ENCODE results near the gene PTPN22. TPM values are rescaled to one million over a fixed set of nuclear protein-coding genes. Genes with fewer than 3 reads are reported as not detected.

PTPN22 gene
- total RNA-seq, 3 donors from 2014 or later (not counting 1 experiment from before 2014, with no cell fraction given): 98.4 to 122 (median 104) TPM

- Mint-ChIP-seq H3K36me3 (no peaks in the 10 kb centered on the region), H3K27ac (no peak overlapping the region), H3K27me3 (ENCODE audit: low read depth in 2 of 2) (no peaks in the 10 kb centered on the region), H3K4me3 (peak overlapping the region; percentile 83), H3K9me3 (no peaks in the 10 kb centered on the region), H3K4me1 (peaks cover 30 to 32% of the 10 kb centered on the region in 2 donors)
- ATAC-seq (peak; percentile 91 to 95 (median 95)), DNase-seq (peak; percentile 24 to 81)
- TF ChIP-seq CTCF (IDR thresholded peaks at IDR 0.05): no peak
- H3K4me3 ChIP-seq (ENCODE audit: low read length): no peak overlapping the region
- H3K27ac ChIP-seq (ENCODE audit: low read length): peak overlapping the region; percentile 80
- no peaks in the 10 kb centered on the region for H3K27me3 ChIP-seq (ENCODE audit: control insufficient read depth, insufficient read depth, low read length)
- 3% methylated on average over 3 of the region's 4 CpGs for WGBS (ENCODE audit: insufficient coverage)
- intact Hi-C loops (cut with micrococcal nuclease): loop anchor here (1.0 kb wide), 1 partner anchor 29 kb away; the partner anchor contains the start of gene RSBN1
- H3K36me3 ChIP-seq (ENCODE audit: control insufficient read depth, insufficient read depth, low read length): no peaks in the 10 kb centered on the region
- H3K4me1 ChIP-seq (ENCODE audit: control insufficient read depth, insufficient read depth, low read length): peaks cover 19% of the 10 kb centered on the region
- H3K9me3 ChIP-seq (ENCODE audit: control insufficient read depth, insufficient read depth, low read length): no peaks in the 10 kb centered on the region
These were observed 88.0 kb downstream of the PTPN22 start for GRCh38 chr1:113783254-113784103.

- DNase-seq: no peak
- ATAC-seq: no peak
- H3K9me3 ChIP-seq (ENCODE audit: control insufficient read depth, insufficient read depth, low read length): no peaks in the 10 kb centered on the region
- H3K4me1 ChIP-seq (ENCODE audit: control insufficient read depth, insufficient read depth, low read length): peaks cover 19% of the 10 kb centered on the region
- H3K36me3 ChIP-seq (ENCODE audit: control insufficient read depth, insufficient read depth, low read length): no peaks in the 10 kb centered on the region
- intact Hi-C loops (cut with micrococcal nuclease): no loop called here
- no peak overlapping the region for H3K27ac Mint-ChIP-seq
- no peak for TF ChIP-seq CTCF (IDR thresholded peaks at IDR 0.05)
- H3K36me3 Mint-ChIP-seq: no peaks in the 10 kb centered on the region
- WGBS (ENCODE audit: insufficient coverage): 50% methylated on average over 1 of the region's 2 CpGs
- H3K27me3 ChIP-seq (ENCODE audit: control insufficient read depth, insufficient read depth, low read length): no peaks in the 10 kb centered on the region
- H3K4me3 Mint-ChIP-seq: no peak overlapping the region
- peaks cover 26 to 33% of the 10 kb centered on the region in 2 donors for H3K4me1 Mint-ChIP-seq
- H3K27me3 Mint-ChIP-seq (ENCODE audit: low read depth in 2 of 2): no peaks in the 10 kb centered on the region
- no peak overlapping the region for H3K4me3 ChIP-seq (ENCODE audit: low read length)
- no peaks in the 10 kb centered on the region for H3K9me3 Mint-ChIP-seq
- peak overlapping the region; percentile 80 for H3K27ac ChIP-seq (ENCODE audit: low read length)
These were observed 89.1 kb downstream of the PTPN22 start for GRCh38 chr1:113782406-113782805.

GRCh38 chr1:113780374-113781146 lies 91.0 kb downstream of the PTPN22 start:
- Mint-ChIP-seq H3K4me3 (no peak overlapping the region), H3K4me1 (peaks cover 13 to 28% of the 10 kb centered on the region in 2 donors), H3K27ac (no peak overlapping the region), H3K27me3 (ENCODE audit: low read depth in 2 of 2) (no peaks in the 10 kb centered on the region), H3K9me3 (no peaks in the 10 kb centered on the region), H3K36me3 (no peaks in the 10 kb centered on the region)
- intact Hi-C loops (cut with micrococcal nuclease): loop anchor here (2.0 kb wide), 1 partner anchor 22 kb away; the partner anchor contains the start of gene PHTF1
- H3K27me3 ChIP-seq (ENCODE audit: control insufficient read depth, insufficient read depth, low read length): no peaks in the 10 kb centered on the region
- peak overlapping the region; percentile 73 for H3K27ac ChIP-seq (ENCODE audit: low read length)
- peaks cover 15% of the 10 kb centered on the region for H3K36me3 ChIP-seq (ENCODE audit: control insufficient read depth, insufficient read depth, low read length)
- H3K4me3 ChIP-seq (ENCODE audit: low read length): no peak overlapping the region
- H3K4me1 ChIP-seq (ENCODE audit: control insufficient read depth, insufficient read depth, low read length): peaks cover 19% of the 10 kb centered on the region
- H3K9me3 ChIP-seq (ENCODE audit: control insufficient read depth, insufficient read depth, low read length): no peaks in the 10 kb centered on the region
- peak in 1 of 3 donors; percentile 8 for ATAC-seq
- TF ChIP-seq CTCF (IDR thresholded peaks at IDR 0.05): no peak
- WGBS (ENCODE audit: insufficient coverage): 17% methylated on average over 4 of the region's 5 CpGs
- peak in 1 of 2 donors; percentile 36 for DNase-seq

All from natural killer cell (primary cell).